C4-2B (cell line): Measurements from ENCODE around the gene PFKL.

ENCODE experiments used
- ZFX ChIP-seq: fragments of 450-650 bp; IDR thresholded peaks from 2 replicates; pipeline ENCODE4 v1.6.1; 2017
- TF ChIP-seq, protein P1 (sequence below): fragments of 450-650 bp; conservative IDR thresholded peaks from 2 replicates; pipeline ENCODE4 v1.5.1; 2017; ENCODE audit warnings: mild to moderate bottlenecking

DNA sequence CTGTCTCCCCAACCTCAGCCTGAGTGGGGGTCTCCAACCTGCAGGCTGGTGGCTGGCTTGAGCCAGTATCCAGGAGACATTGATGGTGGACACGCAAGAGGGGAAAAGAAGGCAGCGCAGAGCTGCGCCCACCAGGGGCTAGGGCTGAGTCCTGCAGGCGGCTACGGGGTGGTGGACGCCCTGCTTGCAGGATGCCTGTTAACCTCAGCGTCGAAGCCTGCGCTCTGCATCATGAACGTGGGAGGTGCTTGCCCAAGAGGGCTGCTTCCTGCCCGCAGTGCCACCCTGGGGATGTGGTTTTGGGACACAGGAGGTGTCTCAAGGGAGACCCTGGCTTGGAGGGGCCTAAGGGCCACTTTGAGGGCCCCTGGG lies 27.7 kb downstream of the PFKL start:
- TF ChIP-seq, protein P1, sequence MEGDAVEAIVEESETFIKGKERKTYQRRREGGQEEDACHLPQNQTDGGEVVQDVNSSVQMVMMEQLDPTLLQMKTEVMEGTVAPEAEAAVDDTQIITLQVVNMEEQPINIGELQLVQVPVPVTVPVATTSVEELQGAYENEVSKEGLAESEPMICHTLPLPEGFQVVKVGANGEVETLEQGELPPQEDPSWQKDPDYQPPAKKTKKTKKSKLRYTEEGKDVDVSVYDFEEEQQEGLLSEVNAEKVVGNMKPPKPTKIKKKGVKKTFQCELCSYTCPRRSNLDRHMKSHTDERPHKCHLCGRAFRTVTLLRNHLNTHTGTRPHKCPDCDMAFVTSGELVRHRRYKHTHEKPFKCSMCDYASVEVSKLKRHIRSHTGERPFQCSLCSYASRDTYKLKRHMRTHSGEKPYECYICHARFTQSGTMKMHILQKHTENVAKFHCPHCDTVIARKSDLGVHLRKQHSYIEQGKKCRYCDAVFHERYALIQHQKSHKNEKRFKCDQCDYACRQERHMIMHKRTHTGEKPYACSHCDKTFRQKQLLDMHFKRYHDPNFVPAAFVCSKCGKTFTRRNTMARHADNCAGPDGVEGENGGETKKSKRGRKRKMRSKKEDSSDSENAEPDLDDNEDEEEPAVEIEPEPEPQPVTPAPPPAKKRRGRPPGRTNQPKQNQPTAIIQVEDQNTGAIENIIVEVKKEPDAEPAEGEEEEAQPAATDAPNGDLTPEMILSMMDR = no peak
- TF ChIP-seq ZFX = no peak
